Heart right ventricle (tissue), 16 donors: ENCODE data around the gene CORO7. TPM values are rescaled to one million over a fixed set of nuclear protein-coding genes. Genes with fewer than 3 reads are reported as not detected.

ENCODE experiments used
- ATAC-seq, 8 donors: fragments of 200-7000 bp; cut with Tn5 transposase; one replicate each; pipeline ENCODE4 v1.9.1; 2020; ENCODE audit warnings: mild to moderate bottlenecking in 8 of 8, moderate library complexity in 8 of 8, moderate number of reproducible peaks in 1 of 8
- DNase-seq, 2 donors: peaks; one replicate each; pipeline ENCODE4 v3.0.0-alpha.2; 2020
- H3K27ac ChIP-seq, 10 donors: fragments of 200-600 bp; sonication (generic) in 2 of 10; one replicate each; pipeline versions ENCODE4 v1.5.0 to v1.8.0; 2020 to 2022; ENCODE audit warnings: mild to moderate bottlenecking in 3 of 10
- H3K27me3 ChIP-seq, 7 donors: fragments of 200-600 bp; one replicate each; pipeline ENCODE4 v1.8.0; 2021 to 2022; ENCODE audit warnings: mild to moderate bottlenecking in 2 of 7
- H3K36me3 ChIP-seq, 9 donors: fragments of 200-600 bp; sonication (generic) in 1 of 9; one replicate each; pipeline versions ENCODE4 v1.5.0 to v1.8.0; 2020 to 2022; ENCODE audit warnings: mild to moderate bottlenecking in 2 of 9
- H3K4me1 ChIP-seq, 9 donors: fragments of 200-600 bp; sonication (generic) in 1 of 9; one replicate each; pipeline versions ENCODE4 v1.5.0 to v1.8.0; 2020 to 2022; ENCODE audit warnings: mild to moderate bottlenecking in 4 of 9
- H3K4me3 ChIP-seq, 10 donors: fragments of 200-600 bp; sonication (generic) in 2 of 10; one replicate each; pipeline versions ENCODE4 v1.5.0 to v1.8.0; 2020 to 2022; ENCODE audit warnings: mild to moderate bottlenecking in 7 of 10, moderate library complexity in 2 of 10
- H3K9me3 ChIP-seq, 11 donors: fragments of 200-600 bp in 10 of 11; sonication (generic) in 2 of 11; one replicate each; pipeline versions ENCODE4 v1.5.0 to v1.8.0; 2013 to 2022; ENCODE audit warnings: mild to moderate bottlenecking in 2 of 11, control low read depth in 1 of 11, moderate library complexity in 1 of 11
- WGBS, 2 donors: extraction: QIAGEN DNeasy Blood & Tissue Kit; methylation state at CpG; one replicate each; pipeline ENCODE4 v1.1.7; 2013; ENCODE audit warnings: inconsistent platforms in 1 of 2; 5-methylcytosine and 5-hydroxymethylcytosine counted together
- intact Hi-C, 10 donors: fragments of 100-400 bp; cut with DNase I; formaldehyde crosslinking; loops; one replicate each; pipeline versions ENCODE4 v1.11.1 to v1.14.2; 2022
- polyA plus RNA-seq, 2 donors: library from polyadenylated mRNA; stranded (reverse); fragments of 200-250 nt; gene quantifications; one replicate each; pipeline ENCODE4 v1.2.3, GENCODE V29; 2013
- total RNA-seq, 10 donors: library from RNA; stranded (reverse); fragmentation: NEBNext Ultra II Directional in 3 of 10; extraction: Animal tissue kit (Norgen Biotek cat#: 25700) in 3 of 10; gene quantifications; one replicate each; pipeline versions ENCODE4 v1.2.1 to v1.2.4, GENCODE V29; 2021 to 2023
- TF ChIP-seq, protein P1 (sequence below), 9 donors: fragments of 200-600 bp; sonication (generic) in 2 of 9; IDR thresholded peaks; one replicate each; pipeline versions ENCODE4 v1.5.0 to v1.8.0; 2021 to 2022; ENCODE audit warnings: antibody characterized with exemption in 9 of 9, mild to moderate bottlenecking in 5 of 9, moderate library complexity in 1 of 9
- donor health status: Arrhythmogenic right ventricular cardiomyopathy.
- donor health status: ischemic (EF 13 %, LVEDD 7.1; RV severe dilation, severe dysfunction).
- donor health status: healthy with polysubstance abuse.
- donor health status: DM: no; HTN: yes; CAD: no.
- donor health status: DM: no; HTN: no; CAD: no.
- donor health status: ischemic (EF 25% LVEDD 6.9; RV normal size, moderate dysfunction).
- donor health status: ischemic (EF 25% LVEDD 5.7; RV mildly dilated, moderate dysfunction).
- donor health status: healthy.
- donor health status: DM: yes; HTN: yes; CAD: no.
- donor health status: Ischemic cardiomyopathy.
- donor health status: ischemic (EF 35%, LVEDD 5.7; RV mildly dilated, moderate dysfunction).
- donor health status: nonischemic (EF 11% LVEDD 7.7; RV severe dilation, severe dysfunction).
- donor health status: DM: yes; HTN: yes; CAD: no.
- donor health status: PGD.
- donor health status: ischemic (EF 29% LVEDD 5.4; RV normal size, mild dysfunction).
- donor health status: nonischemic (EF 23%, LVEDD 6.1; RV moderate dilation, normal function).

Gene CORO7
- total and polyA plus RNA-seq, 12 donors = 6.5 to 21.8 (median 10.9) TPM

DNA sequence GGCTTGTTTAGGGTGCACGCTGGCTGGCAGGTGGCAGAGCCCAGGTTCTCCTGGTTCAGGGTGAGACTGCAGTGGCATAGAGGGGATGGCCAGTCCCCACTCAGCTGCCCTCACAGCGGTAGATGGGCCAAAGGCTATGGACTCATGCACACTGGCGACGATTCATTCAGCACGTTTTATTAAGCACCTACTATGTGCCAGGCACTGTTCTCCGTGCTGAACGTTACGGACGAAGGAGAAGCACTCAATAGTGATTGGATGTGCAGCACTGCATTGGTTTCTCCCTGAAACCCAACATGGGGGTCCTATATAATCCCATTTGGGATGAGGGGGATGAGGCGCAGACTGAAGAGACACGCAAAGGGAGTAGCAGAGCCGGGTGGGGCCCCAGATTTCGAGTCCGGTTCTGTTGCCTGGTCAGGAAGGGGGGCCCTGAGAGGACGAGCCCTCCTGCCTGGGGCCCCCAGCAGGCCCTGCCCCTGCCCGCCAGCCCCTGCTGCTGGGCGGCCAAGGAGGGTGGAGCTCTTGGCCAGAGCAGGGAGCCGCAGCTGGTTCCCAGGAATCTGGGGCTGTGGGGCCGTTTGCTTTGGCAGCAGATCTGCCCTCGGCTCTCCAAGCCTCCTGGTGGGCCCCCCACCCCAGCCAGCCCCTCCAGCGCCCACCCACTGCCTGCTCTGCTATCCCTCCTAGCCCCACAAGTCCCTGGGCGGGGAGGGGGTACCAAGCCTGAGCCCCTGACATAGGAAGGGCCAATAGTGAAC, 91.7 kb downstream of the CORO7 start:
- intact Hi-C loops = loop anchor here in 5 of 10 donors (5.0 kb wide), 3 partner anchors 37 to 142 kb away; partner anchors contain the start of gene TFAP4 (in 4 of the 5)
- peaks cover 69 to 98% (median 85%) of the 10 kb centered on the region in 9 donors for H3K4me1 ChIP-seq
- no peak for DNase-seq
- peak overlapping the region in 1 of 10 donors; percentile 12 for H3K4me3 ChIP-seq
- peak overlapping the region in 9 of 10 donors; percentile 82 to 93 (median 85) for H3K27ac ChIP-seq
- no peaks in the 10 kb centered on the region for H3K36me3 ChIP-seq
- WGBS, 2 donors = 74 to 76% methylated on average over 22 of the region's 22 CpGs
- H3K9me3 ChIP-seq = no peaks in the 10 kb centered on the region
- TF ChIP-seq, protein P1, sequence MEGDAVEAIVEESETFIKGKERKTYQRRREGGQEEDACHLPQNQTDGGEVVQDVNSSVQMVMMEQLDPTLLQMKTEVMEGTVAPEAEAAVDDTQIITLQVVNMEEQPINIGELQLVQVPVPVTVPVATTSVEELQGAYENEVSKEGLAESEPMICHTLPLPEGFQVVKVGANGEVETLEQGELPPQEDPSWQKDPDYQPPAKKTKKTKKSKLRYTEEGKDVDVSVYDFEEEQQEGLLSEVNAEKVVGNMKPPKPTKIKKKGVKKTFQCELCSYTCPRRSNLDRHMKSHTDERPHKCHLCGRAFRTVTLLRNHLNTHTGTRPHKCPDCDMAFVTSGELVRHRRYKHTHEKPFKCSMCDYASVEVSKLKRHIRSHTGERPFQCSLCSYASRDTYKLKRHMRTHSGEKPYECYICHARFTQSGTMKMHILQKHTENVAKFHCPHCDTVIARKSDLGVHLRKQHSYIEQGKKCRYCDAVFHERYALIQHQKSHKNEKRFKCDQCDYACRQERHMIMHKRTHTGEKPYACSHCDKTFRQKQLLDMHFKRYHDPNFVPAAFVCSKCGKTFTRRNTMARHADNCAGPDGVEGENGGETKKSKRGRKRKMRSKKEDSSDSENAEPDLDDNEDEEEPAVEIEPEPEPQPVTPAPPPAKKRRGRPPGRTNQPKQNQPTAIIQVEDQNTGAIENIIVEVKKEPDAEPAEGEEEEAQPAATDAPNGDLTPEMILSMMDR (IDR thresholded peaks at IDR 0.05) = no peak
- H3K27me3 ChIP-seq = peaks cover 0 to 4% (median 0%) of the 10 kb centered on the region in 7 donors
- ATAC-seq = no peak

DNA sequence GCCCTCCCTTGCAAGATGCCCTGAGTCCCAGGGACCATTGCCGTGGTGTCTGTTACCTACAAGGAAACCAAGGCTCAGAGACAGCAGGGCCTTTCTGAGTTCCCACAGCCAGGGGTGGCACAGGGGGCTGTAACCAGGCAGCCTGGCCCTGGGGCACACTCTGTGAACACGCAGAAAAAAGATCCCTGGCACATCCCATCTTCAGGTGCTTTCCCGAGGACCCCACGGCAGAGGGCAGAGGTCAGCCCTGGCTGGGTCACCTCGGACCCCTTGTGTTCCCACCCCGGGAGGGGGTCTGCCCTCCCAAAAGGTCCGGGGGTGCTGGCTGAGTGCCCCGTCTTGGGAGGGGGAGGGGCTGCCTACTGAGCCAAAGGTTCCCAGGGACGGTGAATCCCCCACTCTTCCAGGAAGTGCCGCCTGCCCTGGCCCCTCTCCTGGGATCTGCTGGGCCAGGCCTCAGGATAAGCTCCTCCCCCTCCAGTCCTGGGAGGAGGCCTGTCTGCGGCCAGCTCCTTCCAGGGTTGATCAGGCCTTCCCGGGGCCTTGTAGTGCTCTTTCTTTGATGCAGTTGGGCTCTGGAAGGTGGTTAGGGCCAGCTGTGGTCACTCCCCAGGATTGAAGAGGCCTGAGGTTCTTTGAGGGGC, 92.4 kb downstream of the CORO7 start:
- WGBS, 2 donors = 15 to 21% methylated on average over 12 of the region's 12 CpGs
- Histone ChIP-seq H3K4me1 (peaks cover 69 to 98% (median 84%) of the 10 kb centered on the region in 9 donors), H3K4me3 (peak overlapping the region in 3 of 10 donors; percentile 8 to 16 (median 12)), H3K9me3 (no peaks in the 10 kb centered on the region), H3K36me3 (no peaks in the 10 kb centered on the region), H3K27ac (peak overlapping the region; percentile 11 to 93 (median 85)), H3K27me3 (peaks cover 0 to 4% (median 0%) of the 10 kb centered on the region in 7 donors)
- intact Hi-C loops = loop anchor here in 1 of 10 donors (5.0 kb wide), 1 partner anchor 52 kb away; the partner anchor contains the start of gene TFAP4
- TF ChIP-seq, protein P1 (IDR thresholded peaks at IDR 0.05) = no peak
- ATAC-seq (peak; percentile 23 to 52 (median 40)), DNase-seq (peak; percentile 70 to 72)

DNA sequence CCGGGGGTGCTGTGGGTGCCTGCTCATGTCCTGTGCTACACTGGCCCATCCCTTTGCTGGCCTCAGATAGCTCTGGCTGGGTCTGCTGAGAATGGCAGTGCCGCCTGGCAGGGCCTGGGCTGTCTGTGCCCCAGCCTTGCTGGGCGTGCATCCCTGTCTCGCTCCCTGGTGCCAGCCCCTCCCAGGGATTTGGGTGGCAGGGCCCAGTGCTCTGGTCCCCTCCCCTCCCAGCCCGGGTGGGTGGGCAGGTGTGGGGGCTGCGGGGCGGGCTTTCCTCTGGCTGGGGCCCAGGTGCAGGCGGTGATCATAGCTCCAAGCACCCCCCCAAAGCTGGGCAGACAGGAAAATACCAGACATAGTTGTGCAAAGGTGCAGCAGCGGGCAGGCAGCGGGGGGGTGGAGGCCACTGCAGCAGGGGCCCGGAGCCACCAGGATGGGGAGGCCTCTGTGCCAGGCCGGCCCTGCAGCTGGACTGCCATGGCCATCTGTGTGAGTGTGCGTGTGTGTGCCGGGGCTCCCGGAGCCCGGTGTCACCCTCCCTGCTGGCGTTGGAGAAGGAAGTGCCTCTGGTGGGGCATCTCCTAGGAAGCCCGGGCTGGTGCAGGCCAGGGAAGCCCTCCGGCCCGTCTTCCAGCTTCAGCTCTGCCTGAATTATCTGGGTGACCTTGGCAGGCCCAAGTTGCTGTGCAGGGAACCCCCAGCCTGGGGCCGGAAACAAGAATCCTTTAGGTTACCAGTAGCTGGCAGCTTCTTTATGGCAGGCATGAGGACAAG, 93.1 kb downstream of the CORO7 start:
- ATAC-seq (peak in 5 of 8 donors; percentile 12 to 49 (median 43)), DNase-seq (no peak)
- WGBS, 2 donors = 42 to 49% methylated on average over 20 to 21 of the region's 21 CpGs
- TF ChIP-seq, protein P1 (IDR thresholded peaks at IDR 0.05) = no peak
- H3K9me3 ChIP-seq = no peaks in the 10 kb centered on the region
- H3K4me1 ChIP-seq = peaks cover 69 to 98% (median 84%) of the 10 kb centered on the region in 9 donors
- peak overlapping the region in 3 of 10 donors; percentile 8 to 16 (median 12) for H3K4me3 ChIP-seq
- peak overlapping the region; percentile 11 to 93 (median 85) for H3K27ac ChIP-seq
- H3K27me3 ChIP-seq = peaks cover 0 to 4% (median 0%) of the 10 kb centered on the region in 7 donors
- H3K36me3 ChIP-seq = no peaks in the 10 kb centered on the region
- intact Hi-C loops = loop anchor here in 1 of 10 donors (5.0 kb wide), 1 partner anchor 51 kb away; the partner anchor contains the start of gene TFAP4
